H1 (cell line): ENCODE results near the gene ZNF385B. TPM values are rescaled to one million over a fixed set of nuclear protein-coding genes. Genes with fewer than 3 reads are reported as not detected.

Experiments used
- HDAC2 ChIP-seq, 2 experiments: fragments of 300-600 bp in 1 of 2; sonication (generic) in 1 of 2; IDR thresholded peaks; 2 replicates each; pipeline ENCODE4 v1.6.1; 2011 to 2012; ENCODE audit warnings: low read depth in 2 of 2, low read length in 2 of 2, mild to moderate bottlenecking in 2 of 2, moderate library complexity in 2 of 2, borderline replicate concordance in 1 of 2, inconsistent platforms in 1 of 2
- POLR2A ChIP-seq, 2 experiments: IDR thresholded peaks; 1 replicate in 1 of 2; 2 replicates in 1 of 2; pipeline ENCODE4 v1.6.1; 2011; ENCODE audit warnings: low read depth in 2 of 2, low read length in 2 of 2, mild to moderate bottlenecking in 2 of 2; ENCODE audit errors: control extremely low read depth in 1 of 2
- polyA plus RNA-seq, 7 experiments: library from polyadenylated mRNA; depleted of rRNA in 3 of 7; stranded (reverse) in 5 of 7; unstranded in 2 of 7; fragments of >200 nt in 5 of 7; fragments of 200-250 nt in 2 of 7; gene quantifications; 1 replicate in 5 of 7; 2 replicates in 1 of 7; 4 replicates in 1 of 7; pipeline versions ENCODE4 v1.2.1 to v1.2.3, GENCODE V29; 2011 to 2013; ENCODE audit warnings: missing spikeins in 2 of 7, mixed read lengths in 2 of 7
- total RNA-seq: library from RNA; stranded (reverse); fragmentation: NEBNext Ultra II Directional; extraction: Animal tissue kit (Norgen Biotek cat#: 25700); gene quantifications from 2 replicates; pipeline ENCODE4 v1.2.1, GENCODE V29; 2021

The ZNF385B gene
- total and polyA plus RNA-seq, 2 of the 8 experiments (the other 6 are each of a cell fraction or from before 2014, with no cell fraction given): 1.1 to 3.7 TPM

GRCh38 chr2:179822540-179822939 lies 38.9 kb downstream of the ZNF385B start (continued):
- no peak for TF ChIP-seq HDAC2 (IDR thresholded peaks at IDR 0.05; ENCODE audit: borderline replicate concordance in 1 of 2, low read depth in 2 of 2, low read length in 2 of 2)
- TF ChIP-seq POLR2A (IDR thresholded peaks at IDR 0.05; ENCODE audit: control extremely low read depth in 1 of 2, low read depth in 2 of 2, low read length in 2 of 2): no peak
